Measurements from ENCODE around the gene PPP1R36. TPM values are rescaled to one million over a fixed set of nuclear protein-coding genes. Genes with fewer than 3 reads are reported as not detected.

PPP1R36 gene
- total and polyA plus RNA-seq, 2 of the 4 experiments (the other 2 are of a cell fraction) = 0.15 to 0.54 TPM

DNA sequence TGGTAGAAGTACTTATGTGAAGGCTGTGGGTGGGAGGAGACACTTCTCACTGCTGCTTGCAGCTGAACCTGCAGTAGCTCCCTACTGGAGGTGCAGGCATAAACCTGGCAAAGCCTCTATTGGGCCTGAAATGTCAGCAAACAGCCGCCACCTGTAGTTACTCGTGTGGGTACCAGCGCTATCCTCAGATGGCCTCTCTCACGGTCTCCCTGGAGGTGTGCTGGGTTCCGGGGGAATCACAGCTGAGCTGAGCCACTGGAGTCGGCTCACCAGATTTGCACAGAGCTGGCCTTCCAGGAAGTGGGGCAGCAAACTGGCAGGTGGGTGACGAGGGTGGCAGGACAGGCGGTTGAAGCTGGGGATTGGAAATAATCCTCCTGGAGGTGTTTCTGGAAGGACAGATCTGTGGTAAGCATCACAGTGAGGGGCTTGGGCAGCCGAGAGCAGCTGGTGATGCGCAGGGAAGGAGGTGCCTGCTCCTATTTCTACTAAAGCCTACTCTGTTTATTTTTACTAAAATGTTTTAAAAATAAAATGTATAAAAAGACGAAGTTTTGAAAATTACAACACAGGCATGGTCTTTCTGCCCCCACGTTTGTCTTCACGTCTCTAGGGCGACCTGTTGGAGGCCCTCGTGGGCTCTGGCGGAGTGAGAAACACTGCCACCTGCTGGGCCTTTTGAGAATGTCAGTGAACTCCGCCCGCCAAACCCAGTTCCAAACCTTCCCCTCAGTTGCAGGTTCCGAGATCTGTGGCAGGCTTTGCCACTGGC is 86.6 kb downstream of the PPP1R36 start (continued):
- TF ChIP-seq MXI1 (IDR thresholded peaks at IDR 0.05; ENCODE audit: borderline replicate concordance, low read depth, low read length) = no peak
- TF ChIP-seq SMC3 (IDR thresholded peaks at IDR 0.05; ENCODE audit: low read depth, low read length) = peak; percentile 85

- CTCF ChIA-PET = interaction anchor here (0.7 to 2.4 kb wide), 11 partner anchors 12 to 255 kb away, joined by 3 to 13 read pairs (median 4); partner anchors contain the start of gene HSPA2
Measured at GRCh38 chr14:64636980-64637429, 87.2 kb downstream of the PPP1R36 start.

More at GRCh38 chr14:64636980-64637429, 87.2 kb downstream of the PPP1R36 start:
- no peak overlapping the region for H3K9ac ChIP-seq (ENCODE audit: low read depth, low read length)
- no peak overlapping the region for H4K8ac ChIP-seq (ENCODE audit: low read depth in 2 of 2, low read length in 2 of 2)
- H3K4me1 ChIP-seq (ENCODE audit: control insufficient read depth, insufficient read depth, low read length) = peaks cover 12% of the 10 kb centered on the region
- H3K14ac ChIP-seq (replicated peaks; ENCODE audit: low read depth, low read length) = no peak overlapping the region
- no peak overlapping the region for H2AFZ ChIP-seq (replicated peaks; ENCODE audit: low read length, poor library complexity)
- no peaks in the 10 kb centered on the region for H3K79me1 ChIP-seq (ENCODE audit: low read depth in 1 of 2, low read length in 2 of 2)
- no peaks in the 10 kb centered on the region for H3K27me3 ChIP-seq (ENCODE audit: control insufficient read depth, insufficient read depth, low read length)
- H2BK120ac ChIP-seq (ENCODE audit: low read depth, low read length) = peak overlapping the region; percentile 55; the same call in 1 of the 2 replicates
- no peak for ATAC-seq (ENCODE audit: low read depth)
- no peaks in the 10 kb centered on the region for H3K9me1 ChIP-seq (ENCODE audit: insufficient read depth, low read length)
- no peak for DNase-seq
- H2AK5ac ChIP-seq (ENCODE audit: low read depth, low read length) = no peak overlapping the region
- no peak overlapping the region for H3K4me2 ChIP-seq (ENCODE audit: low read depth, low read length)
- no peak overlapping the region for H3K27ac ChIP-seq (ENCODE audit: insufficient read depth, low read length)
- no peak for TF ChIP-seq NFE2L2 (IDR thresholded peaks at IDR 0.05; ENCODE audit: low read depth, low read length)
- no peak for TF ChIP-seq FOS (IDR thresholded peaks at IDR 0.05; ENCODE audit: low read depth, low read length)
- TF ChIP-seq CEBPB (IDR thresholded peaks at IDR 0.05; ENCODE audit: low read depth, low read length) = no peak
- no peak for TF ChIP-seq MAFK (IDR thresholded peaks at IDR 0.05; ENCODE audit: low read depth, low read length)
- H4K91ac ChIP-seq (ENCODE audit: insufficient read depth, low read depth, low read length) = no peak overlapping the region
- in situ Hi-C loops (cut with MboI; ENCODE audit: low sequenced_read_pairs) (no loop called here), dilution Hi-C loops (cut with HindIII; ENCODE audit: low sequenced_read_pairs, unreplicated experiment) (no loop called here), intact Hi-C loops (cut with micrococcal nuclease) (loop anchor here (1.0 to 5.0 kb wide), 3 partner anchors 97 to 295 kb away; partner anchors contain the start of genes HSPA2 and ZBTB1)
- no peak overlapping the region for H4K5ac ChIP-seq (ENCODE audit: low read depth, low read length)
- H2BK5ac ChIP-seq (ENCODE audit: low read depth, low read length, poor library complexity, severe bottlenecking) = no peak overlapping the region
- no peak overlapping the region for H2AK9ac ChIP-seq (replicated peaks; ENCODE audit: low read depth, low read length, poor library complexity)
- no peak overlapping the region for H3K23ac ChIP-seq (ENCODE audit: low read depth, low read length)
- no peak overlapping the region for H3K4me3 ChIP-seq (ENCODE audit: insufficient read depth, low read depth, low read length)
- no peak overlapping the region for H3K18ac ChIP-seq (ENCODE audit: low read depth, low read length)
- peak overlapping the region; percentile 71; the same call in 1 of the 2 replicates for H2BK20ac ChIP-seq (ENCODE audit: low read depth, low read length)
- no TSS peak for BruUV-seq (replicated peaks)
- no peak overlapping the region for H3K56ac ChIP-seq (ENCODE audit: extremely low read depth, insufficient read depth, low read length)
- no CpG with 5 or more reads among the region's 2 CpGs for WGBS, 2 experiments (ENCODE audit: extremely low coverage in 2 of 2, insufficient read length in 1 of 2)
- POLR2A ChIA-PET (ENCODE audit: unreplicated experiment) = interaction anchor here (0.8 kb wide), 1 partner anchor 132 kb away, joined by 9 read pairs; no protein-coding TSS in a partner anchor
- H2BK15ac ChIP-seq (ENCODE audit: low read depth, low read length) = no peak overlapping the region
- no peaks in the 10 kb centered on the region for H3K9me3 ChIP-seq (ENCODE audit: control insufficient read depth, insufficient read depth, low read length)
- no peaks in the 10 kb centered on the region for H3K36me3 ChIP-seq (ENCODE audit: control insufficient read depth, insufficient read depth, low read length)
- no peak overlapping the region for H3K4ac ChIP-seq (ENCODE audit: low read depth, low read length)
- H4K20me1 ChIP-seq (ENCODE audit: insufficient read depth, low read length) = no peaks in the 10 kb centered on the region
